ENCODE results near the gene GGNBP2.
"Not testable (repeated sequence)": the region's sequence is repeated elsewhere in the genome, so short reads cannot be mapped to it uniquely, and the experiment has no call there.

Gene GGNBP2

DNA sequence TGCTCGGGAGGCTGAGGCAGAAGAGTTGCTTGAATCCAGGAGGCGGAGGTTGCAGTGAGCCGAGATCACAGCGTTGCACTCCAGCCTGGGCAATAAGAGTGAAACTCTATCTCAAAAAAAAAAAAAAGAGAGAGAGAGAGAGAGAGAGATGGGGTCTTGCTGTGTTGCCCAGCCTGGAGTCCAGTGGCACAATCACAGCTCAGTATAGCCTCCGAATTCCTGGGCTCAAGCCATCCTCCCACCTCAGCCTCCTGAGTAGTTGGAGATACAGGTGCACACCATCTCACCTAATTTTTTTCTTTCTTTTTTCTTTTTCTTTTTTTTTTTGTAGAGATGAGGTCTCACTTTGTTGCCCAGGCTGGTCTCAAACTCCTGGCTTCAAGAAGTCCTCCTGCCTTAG lies 60.3 kb downstream of the GGNBP2 start:
- not testable (repeated sequence) for DNase-seq

DNA sequence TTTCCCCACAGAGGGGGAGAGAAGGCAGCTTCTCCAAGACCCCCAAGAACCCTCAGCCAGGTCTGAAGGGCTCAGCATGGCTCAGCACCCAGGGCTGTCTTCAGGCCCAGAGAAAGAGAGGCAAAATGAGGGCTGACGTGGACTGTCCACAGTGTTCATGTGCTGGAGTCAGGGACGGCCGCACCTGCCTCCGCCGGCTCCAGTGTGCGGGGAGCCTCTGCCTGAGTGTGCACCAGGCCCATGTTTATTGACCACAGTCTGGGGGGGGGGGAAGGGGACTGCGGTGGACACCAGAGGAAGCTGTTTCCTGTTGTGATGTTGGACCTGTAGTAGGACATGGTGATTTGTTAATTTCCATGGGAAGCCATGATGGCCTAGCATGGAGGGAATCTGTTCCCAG lies 63.6 kb downstream of the GGNBP2 start:
- no peak for DNase-seq

DNA sequence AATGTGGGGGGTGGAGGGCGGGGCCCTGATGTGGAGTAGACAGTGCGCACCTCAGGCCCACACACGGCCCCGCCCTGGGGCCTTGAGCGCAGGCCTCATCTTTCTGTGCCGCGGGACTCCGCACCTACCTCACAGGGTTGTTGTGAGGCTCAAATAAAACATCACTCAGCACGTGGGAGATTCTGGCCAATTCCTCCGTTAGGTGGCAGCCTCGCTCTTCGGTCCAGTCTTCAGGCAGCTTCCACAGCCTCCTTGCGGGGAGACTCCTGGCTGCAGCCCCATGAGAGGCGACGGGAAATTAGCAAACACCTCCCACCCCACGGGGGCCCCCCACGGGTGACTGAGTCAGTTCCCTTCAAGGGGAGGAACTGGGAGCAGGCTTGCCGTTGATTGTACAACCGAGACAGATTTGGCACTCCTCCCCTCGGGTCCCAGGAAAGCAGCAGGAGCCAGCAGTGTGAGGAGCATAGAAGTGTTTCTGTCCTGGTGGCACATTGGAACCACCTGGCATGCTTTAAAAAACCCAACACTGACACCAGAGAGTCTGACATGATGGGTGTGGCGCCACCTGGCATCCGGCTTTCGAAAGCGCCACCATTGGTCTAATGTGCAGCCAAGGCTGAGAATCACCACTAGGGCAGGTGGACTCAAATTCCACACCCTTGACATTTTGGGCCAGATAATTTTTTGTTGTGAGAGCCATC lies 64.2 kb downstream of the GGNBP2 start:
- DNase-seq: no peak

DNA sequence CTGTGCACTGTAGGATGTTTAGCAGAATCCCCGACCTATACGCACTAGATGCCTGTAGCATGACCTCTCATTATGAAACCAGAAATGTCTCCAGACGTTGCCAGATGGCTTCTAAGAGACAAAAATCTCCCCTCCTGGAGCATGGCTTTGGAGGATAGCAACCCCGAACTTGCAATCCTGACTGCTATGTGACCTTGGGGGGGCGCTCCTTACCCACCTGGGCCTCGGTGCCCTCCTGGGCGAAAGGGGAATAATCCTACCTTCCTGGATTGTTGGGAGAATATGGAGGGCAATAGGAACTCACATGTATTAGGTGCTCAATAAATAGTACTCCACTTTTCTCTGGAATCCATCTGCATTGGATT lies 64.8 kb downstream of the GGNBP2 start:
- no peak for DNase-seq

DNA sequence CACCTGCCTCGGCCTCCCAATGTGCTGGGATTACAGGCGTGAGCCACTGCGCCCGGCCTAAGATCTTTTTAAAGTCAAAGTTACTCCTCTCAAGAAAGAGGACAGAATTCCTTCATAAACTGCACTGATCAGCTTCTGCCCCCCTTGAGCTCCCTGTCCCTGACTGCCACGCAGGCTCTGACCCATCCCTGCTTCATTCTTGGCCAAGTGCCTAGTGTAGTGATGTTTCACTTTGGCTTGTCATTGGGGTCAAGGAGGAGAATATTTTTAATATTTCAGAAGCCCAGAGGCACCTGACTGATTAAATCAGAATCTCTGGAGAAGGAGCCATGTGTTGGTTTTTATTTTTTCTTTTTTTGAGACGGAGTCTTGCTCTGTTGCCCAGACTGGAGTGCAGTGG lies 65.8 kb downstream of the GGNBP2 start:
- no peak for DNase-seq

DNA sequence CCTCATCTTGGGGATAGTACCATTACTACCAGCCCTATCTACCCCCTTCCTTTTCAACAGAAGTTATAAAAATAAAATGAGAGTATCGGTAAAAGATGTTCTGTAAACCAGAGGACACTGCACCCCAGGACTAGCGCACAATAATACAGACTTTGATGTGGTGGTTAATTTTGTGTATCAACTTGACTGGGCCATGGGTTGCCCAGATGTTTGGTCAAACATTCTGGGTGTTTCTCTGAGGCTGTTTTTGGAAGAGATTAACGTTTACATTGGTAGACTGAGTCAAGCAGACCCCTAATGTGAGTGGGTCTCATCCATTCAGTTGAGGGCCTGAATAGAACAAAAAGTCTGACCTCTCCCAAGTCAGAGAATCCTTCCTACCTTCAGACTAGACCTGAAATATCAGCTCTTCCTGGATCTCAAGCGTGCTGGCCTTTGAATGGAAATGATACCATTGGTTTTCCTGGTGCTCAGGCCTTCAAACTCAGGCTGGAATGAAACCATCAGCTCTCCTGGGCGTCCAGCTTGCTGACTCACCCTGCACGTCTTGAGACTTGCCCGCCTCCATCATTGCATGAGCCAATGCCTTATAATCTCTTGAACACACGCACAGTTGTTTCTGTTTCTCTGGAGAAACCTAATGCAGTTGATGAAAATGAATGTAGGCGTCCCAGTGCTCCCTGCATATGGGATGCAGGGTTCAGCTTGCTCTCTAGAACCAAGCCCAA lies 66.8 kb downstream of the GGNBP2 start:
- no peak for DNase-seq

DNA sequence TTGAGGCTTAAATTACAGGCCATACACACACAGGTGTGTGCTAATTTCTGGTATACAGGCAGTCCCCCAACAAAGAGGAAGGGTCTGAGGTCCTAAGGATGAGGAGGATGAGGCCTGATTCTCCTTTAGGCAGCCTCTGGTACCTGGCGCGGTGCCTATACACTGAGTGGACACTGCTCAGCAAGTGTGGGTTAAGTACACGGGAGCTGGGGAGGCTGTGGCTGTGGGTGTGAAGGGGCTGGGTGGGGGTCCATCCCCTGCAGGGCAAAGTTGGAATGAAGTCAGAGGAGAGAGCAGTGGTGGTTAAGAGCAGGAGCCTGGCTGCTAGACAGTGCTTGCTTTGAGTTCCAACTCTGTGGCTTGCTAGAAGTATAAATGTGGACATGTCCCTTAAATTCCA lies 67.6 kb downstream of the GGNBP2 start:
- no peak for DNase-seq

DNA sequence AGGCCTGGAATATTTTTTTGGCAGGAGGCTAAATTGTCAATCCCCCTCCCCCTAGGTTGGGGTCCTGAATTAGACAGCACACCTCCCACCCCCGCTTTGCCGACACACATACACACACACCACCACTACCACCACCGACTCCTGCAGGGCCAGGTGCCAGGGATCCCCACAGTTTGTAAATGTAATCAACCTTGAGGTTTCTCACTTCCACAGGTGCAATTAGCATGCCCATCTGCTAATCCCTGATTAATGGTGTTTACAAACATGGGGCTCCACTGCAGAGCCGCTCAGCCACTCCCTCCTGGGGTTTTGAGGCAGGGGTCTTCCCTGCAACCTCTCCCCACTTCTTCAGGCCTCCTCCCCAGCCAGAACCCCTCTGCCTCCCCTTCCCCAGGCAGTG lies 68.4 kb downstream of the GGNBP2 start:
- DNase-seq: no peak

DNA sequence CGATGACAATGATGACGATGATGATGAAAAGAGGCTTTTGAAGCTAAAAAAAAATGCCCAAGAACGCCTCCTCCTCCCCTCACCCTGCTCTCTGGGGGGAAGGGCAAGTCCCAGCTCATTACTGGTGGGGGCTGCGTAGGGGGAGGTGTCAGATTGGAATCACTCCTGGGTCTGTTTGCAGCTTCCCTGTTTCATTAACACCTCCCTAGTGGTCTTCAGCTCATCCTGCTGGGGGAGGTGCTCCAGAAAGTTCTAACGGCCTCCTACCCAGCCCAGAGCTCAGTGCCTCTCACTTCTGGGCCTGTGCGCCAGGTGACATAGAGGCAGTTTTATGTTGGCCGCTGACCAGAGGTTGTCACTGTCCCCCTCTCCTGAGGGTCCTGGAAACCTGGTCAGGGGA lies 69.4 kb downstream of the GGNBP2 start:
- DNase-seq: no peak

DNA sequence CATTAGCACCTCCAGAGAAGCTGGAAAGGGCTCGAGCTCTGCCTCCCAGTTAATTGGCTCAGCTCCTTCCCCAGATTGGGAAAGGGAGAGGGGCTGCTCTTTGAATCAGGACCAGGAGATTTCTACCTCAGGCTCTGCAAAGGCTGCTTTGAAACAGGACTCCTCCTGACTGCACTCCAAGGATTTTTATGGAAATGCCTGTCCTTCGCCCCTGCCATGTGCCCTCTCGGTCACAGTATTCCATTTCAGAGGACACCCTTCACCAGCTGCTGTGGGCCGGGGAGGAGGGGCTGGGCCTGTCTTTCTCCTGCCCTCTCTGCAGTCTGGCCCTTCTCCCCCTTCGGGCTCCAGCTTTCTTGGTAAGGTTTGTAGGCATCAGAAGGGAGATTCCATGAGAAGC lies 70.2 kb downstream of the GGNBP2 start:
- DNase-seq: no peak

DNA sequence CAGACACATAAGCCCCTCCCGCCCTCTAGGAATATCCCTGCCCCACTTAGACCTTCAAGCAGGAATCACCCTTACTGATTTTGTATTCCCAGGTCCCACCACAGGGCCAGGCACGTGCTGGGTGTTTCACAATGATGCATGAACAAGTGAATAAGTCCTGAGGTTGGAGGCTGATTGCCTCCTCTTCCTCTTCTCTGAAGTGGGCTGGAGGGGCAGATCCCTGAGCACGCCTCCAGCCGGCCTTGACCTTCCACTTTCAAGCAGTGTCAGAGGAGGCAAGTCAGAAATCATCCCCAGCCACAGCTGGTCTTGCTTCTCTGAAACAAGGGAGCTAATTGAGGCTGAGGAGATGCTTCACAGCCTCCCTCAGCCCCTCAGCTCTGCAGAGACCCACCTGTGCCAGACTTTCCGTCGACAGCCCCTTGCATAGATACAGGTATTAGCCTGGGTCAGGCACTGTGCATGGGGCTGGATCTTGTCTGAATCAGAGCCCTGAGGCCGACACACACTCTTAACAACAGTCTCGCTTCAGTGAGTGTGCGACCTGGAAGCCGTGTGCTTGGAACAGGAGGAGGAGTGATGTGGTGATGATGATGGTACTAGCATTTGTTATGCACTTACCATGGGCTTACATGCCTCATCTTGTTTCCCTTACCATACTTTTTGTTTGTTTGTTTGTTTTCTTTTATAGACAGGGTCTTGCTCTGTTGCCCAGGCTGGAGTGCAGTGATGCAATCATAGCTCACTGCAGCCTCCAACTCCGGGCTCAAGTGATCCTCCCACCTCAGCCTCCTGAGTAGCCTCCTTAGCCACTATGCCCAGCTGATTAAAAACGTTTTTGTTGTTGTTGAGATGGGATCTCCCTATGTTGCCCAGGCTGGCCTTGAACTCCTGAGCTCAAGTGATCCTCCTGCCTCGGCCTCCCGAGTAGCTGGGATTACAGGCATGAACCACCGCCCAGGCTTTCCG lies 71.6 kb downstream of the GGNBP2 start:
- DNase-seq: no peak

DNA sequence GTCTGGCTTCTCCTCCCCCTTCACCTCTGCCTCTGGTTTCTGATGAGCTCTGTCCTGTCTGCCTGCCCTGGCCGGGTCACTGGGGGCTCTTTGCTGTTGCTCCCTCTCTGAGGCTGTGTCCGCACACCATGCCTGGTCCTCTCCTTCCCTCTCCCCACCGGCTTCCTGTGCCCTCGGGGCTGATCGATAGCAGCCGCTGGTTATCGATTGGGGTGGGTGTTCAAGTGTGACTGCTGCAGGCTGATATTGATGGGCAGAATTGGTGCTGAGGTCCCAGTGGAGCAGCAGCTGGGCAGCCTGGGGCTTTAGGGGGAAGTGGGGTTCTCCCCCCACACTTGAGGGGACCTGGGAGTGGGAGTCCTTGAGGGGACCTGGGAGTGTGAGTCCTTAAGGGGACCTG lies 73.1 kb downstream of the GGNBP2 start:
- no peak for DNase-seq

DNA sequence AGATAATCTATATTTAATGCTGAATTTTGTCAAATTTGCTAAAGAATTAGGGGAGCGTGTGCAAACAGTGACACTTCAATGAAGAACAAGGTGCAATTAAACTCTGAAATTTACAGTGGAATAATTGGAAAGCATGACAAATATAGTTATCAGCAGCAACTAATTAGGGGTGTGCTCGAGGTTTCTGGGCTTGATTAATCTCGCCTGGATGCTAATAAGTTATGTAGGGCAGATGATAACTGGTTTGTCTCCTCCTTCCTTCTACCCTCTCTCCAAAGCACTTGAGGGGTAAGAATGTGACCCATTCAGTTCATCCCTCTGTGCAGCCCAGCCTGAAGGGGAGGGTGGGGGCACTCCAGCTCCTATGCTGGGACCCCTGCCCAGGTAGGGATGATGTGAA lies 78.6 kb downstream of the GGNBP2 start:
- DNase-seq: no peak

DNA sequence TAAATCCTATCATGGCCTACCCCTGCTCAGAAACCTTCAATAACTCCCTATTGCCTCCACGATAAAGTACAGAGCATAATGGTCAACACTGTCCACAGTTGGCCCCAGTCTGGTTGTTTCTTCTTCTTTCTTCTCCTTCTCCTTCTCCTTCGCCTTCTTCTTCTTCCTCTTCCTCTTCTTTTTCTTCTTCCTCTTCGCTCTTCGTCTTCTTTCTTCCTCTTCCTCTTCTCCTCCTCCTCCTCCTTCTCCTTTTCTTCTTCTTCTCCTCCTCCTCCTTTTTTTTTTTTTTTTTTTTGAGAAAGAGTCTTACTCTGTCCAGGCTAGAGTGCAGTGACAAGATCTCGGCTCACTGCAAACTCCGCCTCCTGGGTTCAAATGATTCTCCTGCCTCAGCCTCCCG lies 80.5 kb downstream of the GGNBP2 start:
- DNase-seq: no peak

DNA sequence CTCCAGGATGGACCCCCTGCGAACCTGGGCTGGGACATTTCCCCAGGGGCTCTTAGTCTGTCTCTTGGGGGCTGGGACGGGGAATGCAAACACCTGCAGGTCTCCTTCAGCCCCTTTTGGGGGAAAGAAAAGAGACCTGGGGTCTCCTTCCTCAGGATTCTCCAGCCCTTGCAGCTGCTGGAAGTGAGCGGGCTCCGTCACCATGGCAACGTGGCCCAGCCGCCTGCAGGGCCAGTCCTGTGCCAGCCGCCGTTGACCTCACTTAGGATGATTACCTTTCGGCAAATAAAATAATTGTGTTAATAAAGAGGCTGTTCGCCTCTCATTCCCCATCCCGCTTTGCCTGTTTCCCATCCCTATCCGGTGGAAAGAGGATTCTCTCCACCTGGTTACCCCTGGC lies 82.4 kb downstream of the GGNBP2 start:
- no peak for DNase-seq

DNA sequence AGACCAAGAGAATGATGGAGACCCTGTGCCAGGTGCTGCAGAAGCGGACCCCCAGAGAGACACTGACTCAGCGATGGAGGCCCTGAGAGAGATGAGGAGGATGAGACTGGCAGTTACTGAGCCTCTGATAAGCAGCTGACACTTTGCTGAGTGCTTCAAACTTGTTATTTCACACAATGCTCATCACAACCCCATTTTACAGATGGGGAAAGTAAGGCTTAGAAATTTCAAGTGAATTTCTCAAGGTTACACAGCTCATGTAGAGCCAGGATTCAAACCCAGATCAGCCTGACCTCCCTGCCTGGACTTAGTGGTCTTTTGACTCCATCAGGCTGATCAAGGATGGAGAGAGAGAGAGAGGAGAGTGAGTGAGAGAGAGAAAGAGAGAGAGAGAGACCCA lies 83.9 kb downstream of the GGNBP2 start:
- no peak for DNase-seq

DNA sequence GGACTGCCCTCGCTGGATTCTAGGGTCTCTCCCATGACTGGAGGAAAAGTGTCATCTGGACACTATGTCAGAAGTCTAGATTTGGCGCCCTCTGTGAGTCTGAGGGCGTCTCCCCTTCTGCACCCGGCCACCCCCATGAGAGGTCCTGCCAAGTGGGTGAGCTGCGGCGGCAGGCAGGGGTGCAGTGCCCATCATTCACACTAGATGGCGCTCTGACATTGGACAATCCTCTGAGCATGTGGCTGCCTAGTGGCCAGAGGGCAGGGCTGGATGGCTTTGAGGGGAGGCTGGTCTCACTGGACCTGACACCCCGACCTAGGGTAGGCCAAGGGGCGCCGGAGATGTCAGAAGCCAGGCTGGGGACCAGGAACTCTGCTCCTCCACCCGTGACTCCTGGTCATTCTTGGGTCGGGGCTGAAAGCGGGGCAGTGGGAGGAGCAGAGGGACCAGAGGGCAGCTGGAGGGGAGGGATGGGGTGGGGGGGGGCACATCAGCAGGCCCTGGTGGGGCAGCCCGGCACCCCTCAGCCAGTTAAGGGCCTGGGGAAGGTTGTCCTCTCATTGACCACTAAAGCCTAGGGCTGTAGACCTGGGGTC lies 84.6 kb downstream of the GGNBP2 start:
- DNase-seq: peak; percentile 79

DNA sequence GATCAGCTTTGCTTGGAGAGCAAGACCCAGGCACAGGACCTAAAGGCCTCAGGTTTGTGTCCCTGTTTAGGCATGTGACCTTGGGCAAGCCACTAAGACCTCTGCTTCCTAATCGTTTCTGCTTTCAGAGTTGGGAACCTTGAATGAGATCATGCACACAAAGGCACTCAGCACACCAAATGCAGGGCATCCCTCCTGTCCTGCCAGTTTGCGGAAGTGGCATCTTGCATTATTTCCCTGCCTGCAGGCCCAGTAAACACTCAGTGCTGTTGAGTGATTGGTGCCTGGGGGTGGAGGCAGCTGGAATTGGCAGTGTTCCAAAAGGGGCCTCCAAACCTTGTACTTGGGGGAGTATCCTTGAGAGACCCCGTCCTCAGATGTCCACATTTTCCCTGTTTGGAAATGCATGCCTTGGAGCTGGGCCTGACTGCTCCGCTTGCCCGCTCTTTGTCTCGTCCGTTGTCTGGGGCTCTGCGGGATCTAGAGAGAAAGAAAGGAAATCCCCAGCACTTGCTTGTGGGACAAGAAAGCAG lies 85.3 kb downstream of the GGNBP2 start:
- DNase-seq: no peak

DNA sequence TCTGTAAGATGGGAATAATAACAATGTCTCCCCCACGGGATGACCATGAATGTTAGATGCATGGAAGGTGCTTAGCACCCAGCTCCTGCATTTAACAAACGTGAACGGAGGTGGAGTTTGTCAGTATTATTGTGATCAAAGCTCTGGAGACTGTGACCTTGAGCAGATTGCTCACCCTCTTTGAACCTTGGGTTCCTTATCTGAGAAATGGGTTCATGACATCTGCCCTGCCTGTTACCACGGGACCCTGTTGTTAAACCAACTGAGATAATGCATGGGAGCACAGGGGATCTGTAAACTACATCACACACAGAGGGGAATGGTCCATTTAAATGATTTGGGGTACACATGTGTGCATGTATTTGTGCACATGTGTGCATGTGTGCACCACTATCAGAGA lies 86.3 kb downstream of the GGNBP2 start:
- DNase-seq: no peak

DNA sequence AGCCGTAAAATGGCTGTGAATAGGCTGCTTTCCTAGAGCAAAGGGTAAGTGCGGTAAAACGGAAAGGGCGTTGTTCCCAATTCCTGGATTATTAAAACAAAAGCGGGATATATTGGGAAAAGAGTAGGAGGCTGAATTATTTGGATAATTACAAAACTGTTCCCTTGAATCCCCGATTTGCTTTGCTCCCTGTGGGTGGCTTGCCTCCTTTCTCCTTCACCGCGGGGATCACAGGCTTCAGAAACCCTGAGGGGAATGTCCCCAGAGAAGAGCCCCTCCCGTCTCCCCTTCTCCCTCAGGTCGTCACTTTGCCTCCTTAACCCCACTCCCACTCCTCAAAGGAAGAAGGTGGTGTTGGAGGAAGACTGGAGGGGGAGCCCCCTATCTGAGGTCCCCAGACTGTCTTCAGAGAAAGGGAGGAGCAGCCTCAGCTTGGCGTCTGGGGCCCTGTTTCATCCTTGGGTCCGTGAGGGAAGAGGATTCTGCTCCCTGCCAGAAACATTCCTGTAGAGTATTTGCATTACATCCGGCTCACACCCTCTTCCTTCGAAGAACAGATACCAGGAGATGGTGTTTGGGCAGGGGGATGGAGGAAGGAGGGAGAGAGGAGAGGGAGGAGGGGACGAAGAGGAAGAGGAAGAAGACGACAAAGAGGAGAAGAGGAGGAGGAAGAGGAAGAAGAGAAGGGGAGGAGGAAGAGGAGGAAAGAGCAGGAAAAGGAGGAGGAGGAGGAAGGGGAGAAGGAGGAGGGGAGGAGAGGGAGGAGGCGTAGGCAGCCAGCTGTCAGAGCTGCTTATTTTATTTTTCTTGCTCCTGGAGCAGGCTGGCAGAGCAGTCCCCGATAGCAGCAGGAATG lies 88.4 kb downstream of the GGNBP2 start:
- DNase-seq: no peak

Measured in CD4-positive, alpha-beta T cell treated with Interleukin-21 for 1 hour (primary cell).